Fibroblast of the aortic adventitia (primary cell): ENCODE measurements around the gene ATF7IP2. TPM values are rescaled to one million over a fixed set of nuclear protein-coding genes. Genes with fewer than 3 reads are reported as not detected.

Experiments
- DNase-seq: peaks from one replicate; pipeline ENCODE4 v3.0.0-alpha.2; 2010; ENCODE audit warnings: low read depth
- H3K4me3 ChIP-seq: 2 replicates; pipeline ENCODE4 v1.5.1; 2011; ENCODE audit warnings: low read depth, mild to moderate bottlenecking, control low read depth, low read length, moderate library complexity
- total RNA-seq: library from RNA; depleted of rRNA; stranded (reverse); fragments of >200 nt; gene quantifications from 2 replicates; pipeline ENCODE4 v1.2.3, GENCODE V29; 2012; ENCODE audit warnings: low replicate concordance
- TF ChIP-seq, protein P1 (sequence below): IDR thresholded peaks from 2 replicates; pipeline ENCODE4 v1.5.1; 2011; ENCODE audit warnings: mild to moderate bottlenecking, low read length, control low read depth, inconsistent platforms; ENCODE audit not compliant: insufficient read depth

Gene ATF7IP2
- total RNA-seq, 1 donor = 1.1 TPM

DNA sequence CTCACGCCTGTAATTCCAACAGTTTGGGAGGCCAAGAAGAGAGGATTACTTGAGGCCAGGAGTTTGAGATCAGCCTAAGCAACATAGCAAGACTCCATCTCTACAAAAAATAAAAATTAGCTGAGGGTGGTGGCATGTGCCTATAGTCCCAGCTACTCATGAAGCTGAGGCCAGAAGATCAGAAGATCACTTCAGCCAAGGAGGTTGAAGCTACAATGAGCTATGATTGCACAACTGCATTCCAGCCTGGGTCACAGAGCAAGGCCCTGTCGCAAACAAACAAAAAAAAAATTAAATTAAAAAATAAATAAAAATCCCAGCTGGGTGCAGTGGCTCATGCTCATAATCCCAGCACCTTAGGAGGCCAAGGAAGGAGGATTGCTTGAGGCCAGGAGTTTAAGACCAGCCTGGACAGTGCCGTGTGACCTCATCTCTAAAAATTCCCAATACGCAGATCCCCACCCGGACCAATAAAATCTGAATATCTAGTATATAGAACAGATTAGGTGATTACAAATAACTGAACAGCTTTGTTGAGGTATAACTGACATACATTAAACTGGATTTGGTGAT, 18.2 kb upstream of the ATF7IP2 start:
- no peak for DNase-seq
- TF ChIP-seq, protein P1, sequence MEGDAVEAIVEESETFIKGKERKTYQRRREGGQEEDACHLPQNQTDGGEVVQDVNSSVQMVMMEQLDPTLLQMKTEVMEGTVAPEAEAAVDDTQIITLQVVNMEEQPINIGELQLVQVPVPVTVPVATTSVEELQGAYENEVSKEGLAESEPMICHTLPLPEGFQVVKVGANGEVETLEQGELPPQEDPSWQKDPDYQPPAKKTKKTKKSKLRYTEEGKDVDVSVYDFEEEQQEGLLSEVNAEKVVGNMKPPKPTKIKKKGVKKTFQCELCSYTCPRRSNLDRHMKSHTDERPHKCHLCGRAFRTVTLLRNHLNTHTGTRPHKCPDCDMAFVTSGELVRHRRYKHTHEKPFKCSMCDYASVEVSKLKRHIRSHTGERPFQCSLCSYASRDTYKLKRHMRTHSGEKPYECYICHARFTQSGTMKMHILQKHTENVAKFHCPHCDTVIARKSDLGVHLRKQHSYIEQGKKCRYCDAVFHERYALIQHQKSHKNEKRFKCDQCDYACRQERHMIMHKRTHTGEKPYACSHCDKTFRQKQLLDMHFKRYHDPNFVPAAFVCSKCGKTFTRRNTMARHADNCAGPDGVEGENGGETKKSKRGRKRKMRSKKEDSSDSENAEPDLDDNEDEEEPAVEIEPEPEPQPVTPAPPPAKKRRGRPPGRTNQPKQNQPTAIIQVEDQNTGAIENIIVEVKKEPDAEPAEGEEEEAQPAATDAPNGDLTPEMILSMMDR = no peak
- H3K4me3 ChIP-seq = no peak overlapping the region

GRCh38 chr16:10368969-10369551, 16.8 kb upstream of the ATF7IP2 start:
- TF ChIP-seq, protein P1 = no peak
- DNase-seq = no peak
- H3K4me3 ChIP-seq = no peak overlapping the region

DNA sequence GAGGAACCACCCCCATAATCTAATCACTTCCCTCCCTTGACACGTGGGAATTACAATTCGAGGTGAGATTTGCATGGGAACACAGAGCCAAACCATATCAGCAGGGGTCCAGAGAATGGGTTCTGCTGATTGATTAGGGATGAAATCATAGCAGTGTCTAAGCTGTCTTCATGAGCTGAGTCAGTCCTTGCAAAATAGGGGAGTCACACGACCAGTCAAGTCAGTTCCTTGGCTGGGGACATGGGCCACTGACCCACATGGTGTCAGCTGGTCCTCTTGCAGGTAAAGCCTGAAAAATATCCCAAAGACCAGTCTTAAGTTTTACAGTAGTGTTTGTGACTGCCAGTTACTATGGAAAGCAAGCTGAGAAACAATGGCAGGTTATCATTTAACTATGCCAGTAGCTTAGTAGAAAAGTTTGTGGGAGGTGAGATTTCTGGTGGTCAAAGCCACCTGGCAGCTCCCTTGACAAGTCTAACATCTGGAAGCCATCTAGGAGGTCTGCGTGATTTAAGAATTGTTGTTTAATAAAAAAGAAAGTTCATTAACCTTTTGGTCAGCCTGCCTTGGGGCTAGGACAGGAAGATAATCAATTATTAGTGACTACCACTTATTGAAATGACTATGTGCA, 15.7 kb upstream of the ATF7IP2 start:
- DNase-seq = no peak
- TF ChIP-seq, protein P1 = no peak
- H3K4me3 ChIP-seq = no peak overlapping the region

GRCh38 chr16:10371592-10371991, 14.3 kb upstream of the ATF7IP2 start:
- TF ChIP-seq, protein P1 = no peak
- DNase-seq = no peak
- no peak overlapping the region for H3K4me3 ChIP-seq

DNA sequence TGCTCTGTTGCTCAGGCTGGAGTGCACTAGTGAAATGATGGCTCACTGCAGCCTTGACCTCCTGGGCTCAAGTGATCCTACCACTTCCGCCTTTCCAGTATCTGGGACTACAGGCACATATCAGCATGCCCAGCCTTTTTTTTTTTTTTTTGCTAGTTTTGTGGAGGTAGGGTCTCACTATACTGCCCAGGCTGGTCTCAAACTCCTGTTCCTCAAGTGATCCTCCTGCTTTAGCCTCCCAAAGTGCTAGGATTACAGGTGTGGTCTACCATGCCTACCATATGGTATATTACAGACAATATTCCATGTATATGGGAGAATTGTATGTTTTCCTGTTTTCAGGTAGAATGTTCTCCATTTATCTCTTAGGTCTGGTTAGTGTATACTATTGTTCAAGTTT, 12.3 kb upstream of the ATF7IP2 start:
- DNase-seq = no peak
- no peak overlapping the region for H3K4me3 ChIP-seq
- TF ChIP-seq, protein P1 = no peak

DNA sequence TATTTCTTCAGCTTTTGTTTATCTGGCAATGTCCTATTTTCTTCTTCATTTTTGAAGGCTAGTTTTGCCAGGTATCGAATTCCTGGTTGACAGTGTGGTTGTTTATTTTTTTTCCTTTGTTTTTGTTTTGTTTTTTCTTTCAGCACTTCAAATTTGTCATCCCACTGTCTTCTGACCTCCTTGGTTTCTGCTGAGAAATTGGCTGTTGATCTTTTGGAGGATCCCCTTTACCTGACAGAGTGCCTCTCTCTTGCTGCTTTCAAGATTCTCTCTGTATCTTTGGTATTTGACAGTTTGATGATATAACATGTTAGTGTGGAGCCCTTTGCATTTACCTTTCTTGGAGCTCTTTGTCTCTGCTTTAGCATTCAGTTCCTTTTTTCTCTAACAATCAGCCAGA, 9.6 kb upstream of the ATF7IP2 start:
- TF ChIP-seq, protein P1 = no peak
- DNase-seq = no peak
- no peak overlapping the region for H3K4me3 ChIP-seq
